ENCODE measurements around the gene FAM83E.
"Not testable (repeated sequence)": the region's sequence is repeated elsewhere in the genome, so short reads cannot be mapped to it uniquely, and the experiment has no call there.

Gene FAM83E

GRCh38 chr19:48658483-48658882 is 43.6 kb upstream of the FAM83E start:
- ChIA-PET POLR2A (interaction anchor here (1.3 kb wide), 1 partner anchor 12 kb away, joined by 3 read pairs; the partner anchor contains the start of gene CA11), CTCF (no interaction called here)
- TF ChIP-seq FOXK2 (IDR thresholded peaks at IDR 0.05) (no peak), HDGF (IDR thresholded peaks at IDR 0.05; ENCODE audit: borderline replicate concordance) (no peak), TARDBP (IDR thresholded peaks at IDR 0.05) (no peak), ARNT (IDR thresholded peaks at IDR 0.05) (no peak), CTBP1 (IDR thresholded peaks at IDR 0.05; ENCODE audit: borderline replicate concordance) (no peak), FOXM1 (IDR thresholded peaks at IDR 0.05; ENCODE audit: borderline replicate concordance) (no peak), PKNOX1 (IDR thresholded peaks at IDR 0.05) (no peak), FOXA1 (IDR thresholded peaks at IDR 0.05) (no peak)
- no peak for DNase-seq (ENCODE audit: extremely low spot score)

GRCh38 chr19:48657828-48658227 is 43.0 kb upstream of the FAM83E start:
- POLR2A ChIA-PET: interaction anchor here (0.6 to 1.3 kb wide), 4 partner anchors 12 to 621 kb away, joined by 3 to 4 read pairs (median 3); partner anchors contain the start of genes BCAT2 and CA11
- CTCF ChIA-PET; DNase-seq (ENCODE audit: extremely low spot score): not testable (repeated sequence)

GRCh38 chr19:48656840-48657474 is 42.1 kb upstream of the FAM83E start:
- ChIA-PET CTCF (no interaction called here), POLR2A (interaction anchor here (0.6 to 1.1 kb wide), 4 partner anchors 11 to 621 kb away, joined by 3 to 4 read pairs (median 4); partner anchors contain the start of genes BCAT2 and CA11)
- no peak for TF ChIP-seq FOXK2 (IDR thresholded peaks at IDR 0.05)
- TF ChIP-seq PKNOX1 (IDR thresholded peaks at IDR 0.05): no peak
- no peak for TF ChIP-seq HDGF (IDR thresholded peaks at IDR 0.05; ENCODE audit: borderline replicate concordance)
- no peak for TF ChIP-seq ZNF384 (IDR thresholded peaks at IDR 0.05)
- TF ChIP-seq L3MBTL2 (conservative IDR thresholded peaks at IDR 0.05): no peak
- no peak for TF ChIP-seq BHLHE40 (IDR thresholded peaks at IDR 0.05; ENCODE audit: borderline replicate concordance)
- TF ChIP-seq SUZ12 (IDR thresholded peaks at IDR 0.05): no peak
- TF ChIP-seq ARNT (IDR thresholded peaks at IDR 0.05): no peak
- TF ChIP-seq SP1 (IDR thresholded peaks at IDR 0.05): no peak
- no peak for DNase-seq (ENCODE audit: extremely low spot score)

- TF ChIP-seq ELF4 (IDR thresholded peaks at IDR 0.05) (no peak), TARDBP (IDR thresholded peaks at IDR 0.05) (no peak), BHLHE40 (IDR thresholded peaks at IDR 0.05; ENCODE audit: borderline replicate concordance) (no peak), NFRKB (IDR thresholded peaks at IDR 0.05) (no peak), LEF1 (IDR thresholded peaks at IDR 0.05; ENCODE audit: borderline replicate concordance) (no peak), FOXM1 (IDR thresholded peaks at IDR 0.05; ENCODE audit: borderline replicate concordance) (no peak), ZNF384 (IDR thresholded peaks at IDR 0.05) (no peak), SP1 (IDR thresholded peaks at IDR 0.05) (no peak), FOXK2 (IDR thresholded peaks at IDR 0.05) (no peak), PKNOX1 (IDR thresholded peaks at IDR 0.05) (no peak), HDGF (IDR thresholded peaks at IDR 0.05; ENCODE audit: borderline replicate concordance) (no peak), CTBP1 (IDR thresholded peaks at IDR 0.05; ENCODE audit: borderline replicate concordance) (no peak), ARNT (IDR thresholded peaks at IDR 0.05) (no peak), L3MBTL2 (conservative IDR thresholded peaks at IDR 0.05) (no peak)
- DNase-seq (ENCODE audit: extremely low spot score): no peak
- ChIA-PET CTCF (no interaction called here), POLR2A (interaction anchor here (0.6 kb wide), 1 partner anchor 35 kb away, joined by 3 read pairs; the partner anchor contains the start of genes RPL18 and SPHK2)
Observed at GRCh38 chr19:48654299-48655059, 39.6 kb upstream of the FAM83E start.

- ChIA-PET POLR2A (no interaction called here), CTCF (no interaction called here)
- no peak for TF ChIP-seq FOXM1 (IDR thresholded peaks at IDR 0.05; ENCODE audit: borderline replicate concordance)
- TF ChIP-seq NFRKB (IDR thresholded peaks at IDR 0.05): no peak
- TF ChIP-seq LEF1 (IDR thresholded peaks at IDR 0.05; ENCODE audit: borderline replicate concordance): no peak
- no peak for TF ChIP-seq ZNF384 (IDR thresholded peaks at IDR 0.05)
- TF ChIP-seq HDGF (IDR thresholded peaks at IDR 0.05; ENCODE audit: borderline replicate concordance): no peak
- no peak for TF ChIP-seq SP1 (IDR thresholded peaks at IDR 0.05)
- TF ChIP-seq ARNT (IDR thresholded peaks at IDR 0.05): no peak
- no peak for TF ChIP-seq BHLHE40 (IDR thresholded peaks at IDR 0.05; ENCODE audit: borderline replicate concordance)
- no peak for TF ChIP-seq L3MBTL2 (conservative IDR thresholded peaks at IDR 0.05)
- no peak for TF ChIP-seq CTBP1 (IDR thresholded peaks at IDR 0.05; ENCODE audit: borderline replicate concordance)
- no peak for TF ChIP-seq TARDBP (IDR thresholded peaks at IDR 0.05)
- no peak for TF ChIP-seq FOXK2 (IDR thresholded peaks at IDR 0.05)
- no peak for TF ChIP-seq PKNOX1 (IDR thresholded peaks at IDR 0.05)
- DNase-seq (ENCODE audit: extremely low spot score): no peak
Observed at GRCh38 chr19:48651683-48652048, 36.8 kb upstream of the FAM83E start.
